Testis (tissue), 2 donors: Measurements from ENCODE around the gene MSI2.

Source experiments
- POLR2A ChIP-seq: fragments of 450-650 bp; IDR thresholded peaks from one replicate; pipeline ENCODE4 v1.6.1; 2017; ENCODE audit warnings: antibody characterized with exemption, mild to moderate bottlenecking, moderate library complexity
- TF ChIP-seq, protein P1 (sequence below), 3 experiments: fragments of 450-650 bp in 2 of 3; fragments of 200-600 bp in 1 of 3; sonication (generic) in 1 of 3; IDR thresholded peaks; one replicate each; pipeline ENCODE4 v1.5.1; 2016 to 2019; ENCODE audit warnings: antibody characterized with exemption in 3 of 3, mild to moderate bottlenecking in 2 of 3, moderate library complexity in 1 of 3

DNA sequence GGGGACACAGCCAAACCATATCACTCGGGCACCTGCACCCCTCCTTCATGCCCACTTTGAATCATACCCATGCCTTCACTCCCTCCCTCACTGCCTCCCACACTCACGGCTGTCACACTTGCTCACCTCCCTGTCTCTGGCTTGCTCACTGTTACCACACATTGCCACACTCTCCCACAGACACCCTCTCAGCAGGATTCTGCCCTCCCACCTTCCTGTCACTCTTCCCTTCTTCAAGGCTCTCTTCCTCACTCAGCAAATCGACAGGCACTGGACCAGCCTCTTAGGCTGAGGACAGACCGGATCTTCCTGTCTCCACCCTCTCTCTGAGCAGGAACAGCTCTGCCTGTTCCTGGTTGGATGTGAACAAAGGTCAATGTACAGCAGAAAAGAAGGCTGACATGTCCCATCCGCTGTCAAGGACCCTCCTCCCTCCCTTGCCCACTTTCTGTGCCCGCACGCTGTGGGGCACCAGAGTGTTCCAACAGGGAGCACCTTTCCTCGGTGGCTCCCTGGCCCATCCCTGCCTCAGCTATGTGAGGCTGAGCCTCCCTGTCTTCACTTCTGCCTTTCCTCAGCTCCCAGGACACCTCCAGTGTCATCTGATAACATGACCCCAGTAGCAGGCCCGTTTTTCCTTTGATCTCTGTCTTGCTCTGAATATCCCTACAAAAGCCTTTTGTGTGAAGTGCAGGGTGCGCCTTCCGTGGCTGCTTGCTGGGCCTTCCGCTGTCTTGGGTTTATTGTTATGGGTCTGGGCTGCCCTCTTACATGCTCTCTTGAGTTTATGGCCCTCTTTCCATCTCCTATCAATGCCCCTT lies 441.8 kb downstream of the MSI2 start:
- TF ChIP-seq, protein P1, sequence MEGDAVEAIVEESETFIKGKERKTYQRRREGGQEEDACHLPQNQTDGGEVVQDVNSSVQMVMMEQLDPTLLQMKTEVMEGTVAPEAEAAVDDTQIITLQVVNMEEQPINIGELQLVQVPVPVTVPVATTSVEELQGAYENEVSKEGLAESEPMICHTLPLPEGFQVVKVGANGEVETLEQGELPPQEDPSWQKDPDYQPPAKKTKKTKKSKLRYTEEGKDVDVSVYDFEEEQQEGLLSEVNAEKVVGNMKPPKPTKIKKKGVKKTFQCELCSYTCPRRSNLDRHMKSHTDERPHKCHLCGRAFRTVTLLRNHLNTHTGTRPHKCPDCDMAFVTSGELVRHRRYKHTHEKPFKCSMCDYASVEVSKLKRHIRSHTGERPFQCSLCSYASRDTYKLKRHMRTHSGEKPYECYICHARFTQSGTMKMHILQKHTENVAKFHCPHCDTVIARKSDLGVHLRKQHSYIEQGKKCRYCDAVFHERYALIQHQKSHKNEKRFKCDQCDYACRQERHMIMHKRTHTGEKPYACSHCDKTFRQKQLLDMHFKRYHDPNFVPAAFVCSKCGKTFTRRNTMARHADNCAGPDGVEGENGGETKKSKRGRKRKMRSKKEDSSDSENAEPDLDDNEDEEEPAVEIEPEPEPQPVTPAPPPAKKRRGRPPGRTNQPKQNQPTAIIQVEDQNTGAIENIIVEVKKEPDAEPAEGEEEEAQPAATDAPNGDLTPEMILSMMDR (IDR thresholded peaks at IDR 0.05) = no peak
- no peak for TF ChIP-seq POLR2A
